ENCODE data around the gene CACNA2D3.

The CACNA2D3 gene

GRCh38 chr3:55006244-55006676, 883.9 kb downstream of the CACNA2D3 start:
- Histone ChIP-seq H3K4me1 (ENCODE audit: insufficient read depth, low read length) (peaks cover 5% of the 10 kb centered on the region), H2AFZ (ENCODE audit: low read depth, low read length) (no peak overlapping the region), H3K36me3 (ENCODE audit: insufficient read depth, low read length) (no peaks in the 10 kb centered on the region), H3K27me3 (ENCODE audit: insufficient read depth, low read length) (no peaks in the 10 kb centered on the region), H3K4me3 (ENCODE audit: low read length) (no peak overlapping the region), H3K9me3 (ENCODE audit: low read length) (no peaks in the 10 kb centered on the region)

- H3K9me3 ChIP-seq (ENCODE audit: low read length), result no peaks in the 10 kb centered on the region
- H3K4me3 ChIP-seq (ENCODE audit: low read length), result no peak overlapping the region
Observed at GRCh38 chr3:55007971-55008370, 885.6 kb downstream of the CACNA2D3 start.

GRCh38 chr3:55009372-55009771, 887.0 kb downstream of the CACNA2D3 start:
- Histone ChIP-seq H3K36me3 (ENCODE audit: insufficient read depth, low read length) (no peaks in the 10 kb centered on the region), H3K4me1 (ENCODE audit: insufficient read depth, low read length) (peaks cover 9% of the 10 kb centered on the region), H3K9me3 (ENCODE audit: low read length) (no peaks in the 10 kb centered on the region)

More at GRCh38 chr3:55007971-55008370, 885.6 kb downstream of the CACNA2D3 start:
- Histone ChIP-seq H2AFZ (ENCODE audit: low read depth, low read length) (no peak overlapping the region), H3K4me1 (ENCODE audit: insufficient read depth, low read length) (peaks cover 5% of the 10 kb centered on the region), H3K36me3 (ENCODE audit: insufficient read depth, low read length) (no peaks in the 10 kb centered on the region), H3K27me3 (ENCODE audit: insufficient read depth, low read length) (no peaks in the 10 kb centered on the region)

GRCh38 chr3:55012091-55012490, 889.7 kb downstream of the CACNA2D3 start:
- H3K9me3 ChIP-seq (ENCODE audit: low read length), result no peaks in the 10 kb centered on the region
- no peaks in the 10 kb centered on the region for H3K36me3 ChIP-seq (ENCODE audit: insufficient read depth, low read length)
- H3K4me3 ChIP-seq (ENCODE audit: low read length), result no peak overlapping the region
- no peaks in the 10 kb centered on the region for H3K27me3 ChIP-seq (ENCODE audit: insufficient read depth, low read length)
- peaks cover 9% of the 10 kb centered on the region for H3K4me1 ChIP-seq (ENCODE audit: insufficient read depth, low read length)
- no peak overlapping the region for H2AFZ ChIP-seq (ENCODE audit: low read depth, low read length)

More at GRCh38 chr3:55009372-55009771, 887.0 kb downstream of the CACNA2D3 start:
- no peak overlapping the region for H3K4me3 ChIP-seq (ENCODE audit: low read length)
- H3K27me3 ChIP-seq (ENCODE audit: insufficient read depth, low read length), result no peaks in the 10 kb centered on the region
- H2AFZ ChIP-seq (ENCODE audit: low read depth, low read length), result no peak overlapping the region

- Histone ChIP-seq H3K4me3 (ENCODE audit: low read length) (no peak overlapping the region), H3K27me3 (ENCODE audit: insufficient read depth, low read length) (no peaks in the 10 kb centered on the region), H2AFZ (ENCODE audit: low read depth, low read length) (no peak overlapping the region), H3K9me3 (ENCODE audit: low read length) (no peaks in the 10 kb centered on the region), H3K4me1 (ENCODE audit: insufficient read depth, low read length) (peaks cover 9% of the 10 kb centered on the region), H3K36me3 (ENCODE audit: insufficient read depth, low read length) (no peaks in the 10 kb centered on the region)
Observed at GRCh38 chr3:55013145-55013925, 891.0 kb downstream of the CACNA2D3 start.

- peaks cover 9% of the 10 kb centered on the region for H3K4me1 ChIP-seq (ENCODE audit: insufficient read depth, low read length)
- no peak overlapping the region for H2AFZ ChIP-seq (ENCODE audit: low read depth, low read length)
- no peaks in the 10 kb centered on the region for H3K27me3 ChIP-seq (ENCODE audit: insufficient read depth, low read length)
- H3K36me3 ChIP-seq (ENCODE audit: insufficient read depth, low read length), result no peaks in the 10 kb centered on the region
- no peak overlapping the region for H3K4me3 ChIP-seq (ENCODE audit: low read length)
- no peaks in the 10 kb centered on the region for H3K9me3 ChIP-seq (ENCODE audit: low read length)
Observed at GRCh38 chr3:55014081-55014480, 891.7 kb downstream of the CACNA2D3 start.

GRCh38 chr3:55014906-55015305, 892.6 kb downstream of the CACNA2D3 start:
- H2AFZ ChIP-seq (ENCODE audit: low read depth, low read length), result no peak overlapping the region
- H3K9me3 ChIP-seq (ENCODE audit: low read length), result no peaks in the 10 kb centered on the region
- peaks cover 4% of the 10 kb centered on the region for H3K4me1 ChIP-seq (ENCODE audit: insufficient read depth, low read length)

GRCh38 chr3:55017876-55018275, 895.5 kb downstream of the CACNA2D3 start:
- Histone ChIP-seq H3K4me3 (ENCODE audit: low read length) (no peak overlapping the region), H3K36me3 (ENCODE audit: insufficient read depth, low read length) (no peaks in the 10 kb centered on the region), H3K9me3 (ENCODE audit: low read length) (no peaks in the 10 kb centered on the region), H3K4me1 (ENCODE audit: insufficient read depth, low read length) (peaks cover 4% of the 10 kb centered on the region), H3K27me3 (ENCODE audit: insufficient read depth, low read length) (no peaks in the 10 kb centered on the region), H2AFZ (ENCODE audit: low read depth, low read length) (no peak overlapping the region)

More at GRCh38 chr3:55014906-55015305, 892.6 kb downstream of the CACNA2D3 start:
- no peak overlapping the region for H3K4me3 ChIP-seq (ENCODE audit: low read length)
- H3K36me3 ChIP-seq (ENCODE audit: insufficient read depth, low read length), result no peaks in the 10 kb centered on the region
- no peaks in the 10 kb centered on the region for H3K27me3 ChIP-seq (ENCODE audit: insufficient read depth, low read length)

GRCh38 chr3:55030938-55031337, 908.6 kb downstream of the CACNA2D3 start:
- H3K4me3 ChIP-seq (ENCODE audit: low read length), result no peak overlapping the region
- H3K36me3 ChIP-seq (ENCODE audit: insufficient read depth, low read length), result no peaks in the 10 kb centered on the region
- no peaks in the 10 kb centered on the region for H3K9me3 ChIP-seq (ENCODE audit: low read length)
- no peaks in the 10 kb centered on the region for H3K27me3 ChIP-seq (ENCODE audit: insufficient read depth, low read length)
- peaks cover 5% of the 10 kb centered on the region for H3K4me1 ChIP-seq (ENCODE audit: insufficient read depth, low read length)
- H2AFZ ChIP-seq (ENCODE audit: low read depth, low read length), result no peak overlapping the region

- Histone ChIP-seq H3K4me3 (ENCODE audit: low read length) (no peak overlapping the region), H2AFZ (ENCODE audit: low read depth, low read length) (no peak overlapping the region), H3K4me1 (ENCODE audit: insufficient read depth, low read length) (no peaks in the 10 kb centered on the region), H3K27me3 (ENCODE audit: insufficient read depth, low read length) (no peaks in the 10 kb centered on the region), H3K36me3 (ENCODE audit: insufficient read depth, low read length) (no peaks in the 10 kb centered on the region), H3K9me3 (ENCODE audit: low read length) (no peaks in the 10 kb centered on the region)
Observed at GRCh38 chr3:55036883-55037577, 914.7 kb downstream of the CACNA2D3 start.

- no peak overlapping the region for H3K4me3 ChIP-seq (ENCODE audit: low read length)
- no peaks in the 10 kb centered on the region for H3K27me3 ChIP-seq (ENCODE audit: insufficient read depth, low read length)
- H3K9me3 ChIP-seq (ENCODE audit: low read length), result no peaks in the 10 kb centered on the region
- no peaks in the 10 kb centered on the region for H3K36me3 ChIP-seq (ENCODE audit: insufficient read depth, low read length)
- H2AFZ ChIP-seq (ENCODE audit: low read depth, low read length), result no peak overlapping the region
- H3K4me1 ChIP-seq (ENCODE audit: insufficient read depth, low read length), result no peaks in the 10 kb centered on the region
Observed at GRCh38 chr3:55042591-55042990, 920.2 kb downstream of the CACNA2D3 start.

- Histone ChIP-seq H2AFZ (ENCODE audit: low read depth, low read length) (no peak overlapping the region), H3K4me1 (ENCODE audit: insufficient read depth, low read length) (no peaks in the 10 kb centered on the region)
Observed at GRCh38 chr3:55044486-55044885, 922.1 kb downstream of the CACNA2D3 start.

GRCh38 chr3:55059027-55059629, 936.8 kb downstream of the CACNA2D3 start:
- Histone ChIP-seq H2AFZ (ENCODE audit: low read depth, low read length) (no peak overlapping the region), H3K36me3 (ENCODE audit: insufficient read depth, low read length) (no peaks in the 10 kb centered on the region), H3K4me3 (ENCODE audit: low read length) (no peak overlapping the region), H3K9me3 (ENCODE audit: low read length) (peaks cover 4% of the 10 kb centered on the region), H3K27me3 (ENCODE audit: insufficient read depth, low read length) (no peaks in the 10 kb centered on the region), H3K4me1 (ENCODE audit: insufficient read depth, low read length) (no peaks in the 10 kb centered on the region)

More at GRCh38 chr3:55044486-55044885, 922.1 kb downstream of the CACNA2D3 start:
- H3K27me3 ChIP-seq (ENCODE audit: insufficient read depth, low read length), result no peaks in the 10 kb centered on the region
- H3K4me3 ChIP-seq (ENCODE audit: low read length), result no peak overlapping the region
- H3K9me3 ChIP-seq (ENCODE audit: low read length), result no peaks in the 10 kb centered on the region
- no peaks in the 10 kb centered on the region for H3K36me3 ChIP-seq (ENCODE audit: insufficient read depth, low read length)
